Ascending aorta (tissue), 2 donors: ENCODE results near the gene GIMD1. TPM values are rescaled to one million over a fixed set of nuclear protein-coding genes. Genes with fewer than 3 reads are reported as not detected.

Experiments
- DNase-seq, 2 donors: peaks; one replicate each; pipeline ENCODE4 v3.0.0-alpha.2; 2019; ENCODE audit warnings: low spot score in 2 of 2
- H3K27ac ChIP-seq, 2 donors: fragments of 200-600 bp; sonication (generic); one replicate each; pipeline ENCODE4 v1.5.1; 2016 to 2017; ENCODE audit warnings: mild to moderate bottlenecking in 1 of 2
- H3K27me3 ChIP-seq: fragments of 200-600 bp; sonication (generic); one replicate; pipeline ENCODE4 v1.5.1; 2017
- H3K36me3 ChIP-seq, 2 donors: fragments of 200-600 bp; sonication (generic); one replicate each; pipeline ENCODE4 v1.5.1; 2016
- H3K4me1 ChIP-seq, 2 donors: fragments of 200-600 bp; sonication (generic); one replicate each; pipeline ENCODE4 v1.5.1; 2016 to 2017; ENCODE audit warnings: mild to moderate bottlenecking in 1 of 2
- H3K4me3 ChIP-seq, 2 donors: fragments of 200-600 bp; sonication (generic); one replicate each; pipeline ENCODE4 v1.5.1; 2016 to 2017; ENCODE audit warnings: mild to moderate bottlenecking in 1 of 2
- H3K9me3 ChIP-seq, 2 donors: fragments of 200-600 bp; sonication (generic); one replicate each; pipeline ENCODE4 v1.5.1; 2016
- CTCF ChIP-seq, 3 experiments: fragments of 200-600 bp in 2 of 3; fragments of 450-650 bp in 1 of 3; sonication (generic) in 2 of 3; IDR thresholded peaks; one replicate each; pipeline ENCODE4 v1.5.1; 2016 to 2019; ENCODE audit warnings: antibody characterized with exemption in 3 of 3, mild to moderate bottlenecking in 1 of 3, moderate library complexity in 1 of 3
- intact Hi-C: fragments of 100-400 bp; cut with DNase I; formaldehyde crosslinking; loops from one replicate; pipeline ENCODE4 v1.15.1; 2023
- total RNA-seq: library from RNA; depleted of rRNA; stranded (reverse); fragments of >200 nt; gene quantifications from one replicate; pipeline ENCODE4 v1.1.0, GENCODE V29; 2016

The GIMD1 gene
- total RNA-seq, 1 donor from 2014 or later = not detected

GRCh38 chr4:106339431-106339830 lies 29.1 kb downstream of the GIMD1 start:
- peaks cover 31 to 63% of the 10 kb centered on the region in 2 donors for H3K36me3 ChIP-seq

GRCh38 chr4:106338671-106339070 lies 29.9 kb downstream of the GIMD1 start:
- Histone ChIP-seq H3K4me3 (no peak overlapping the region), H3K9me3 (peaks cover 10 to 18% of the 10 kb centered on the region in 2 donors), H3K27ac (no peak overlapping the region), H3K36me3 (peaks cover 39 to 69% of the 10 kb centered on the region in 2 donors), H3K4me1 (no peaks in the 10 kb centered on the region), H3K27me3 (no peaks in the 10 kb centered on the region)
- DNase-seq = no peak
- TF ChIP-seq CTCF (IDR thresholded peaks at IDR 0.05) = no peak
- intact Hi-C loops = no loop called here

More at GRCh38 chr4:106339431-106339830, 29.1 kb downstream of the GIMD1 start:
- DNase-seq = no peak
- intact Hi-C loops = no loop called here
- Histone ChIP-seq H3K4me1 (peaks cover 0 to 2% of the 10 kb centered on the region in 2 donors), H3K4me3 (no peak overlapping the region), H3K27ac (no peak overlapping the region), H3K27me3 (no peaks in the 10 kb centered on the region), H3K9me3 (peaks cover 10 to 18% of the 10 kb centered on the region in 2 donors)
- TF ChIP-seq CTCF (IDR thresholded peaks at IDR 0.05) = no peak

- Histone ChIP-seq H3K4me3 (no peak overlapping the region), H3K4me1 (no peaks in the 10 kb centered on the region), H3K27me3 (no peaks in the 10 kb centered on the region), H3K27ac (no peak overlapping the region), H3K36me3 (peaks cover 45 to 76% of the 10 kb centered on the region in 2 donors), H3K9me3 (peaks cover 10 to 18% of the 10 kb centered on the region in 2 donors)
- intact Hi-C loops = no loop called here
- TF ChIP-seq CTCF (IDR thresholded peaks at IDR 0.05) = no peak
- no peak for DNase-seq
These were observed 30.7 kb downstream of the GIMD1 start for GRCh38 chr4:106337916-106338315.

- intact Hi-C loops = no loop called here
- Histone ChIP-seq H3K27ac (no peak overlapping the region), H3K4me1 (no peaks in the 10 kb centered on the region), H3K36me3 (peaks cover 55 to 88% of the 10 kb centered on the region in 2 donors), H3K4me3 (no peak overlapping the region), H3K27me3 (no peaks in the 10 kb centered on the region), H3K9me3 (peaks cover 10 to 18% of the 10 kb centered on the region in 2 donors)
- DNase-seq = no peak
- no peak for TF ChIP-seq CTCF (IDR thresholded peaks at IDR 0.05)
These were observed 32.0 kb downstream of the GIMD1 start for GRCh38 chr4:106336618-106337017.

- Histone ChIP-seq H3K4me1 (no peaks in the 10 kb centered on the region), H3K4me3 (no peak overlapping the region), H3K27me3 (no peaks in the 10 kb centered on the region), H3K36me3 (peaks cover 63 to 83% of the 10 kb centered on the region in 2 donors), H3K9me3 (peaks cover 0 to 9% of the 10 kb centered on the region in 2 donors), H3K27ac (no peak overlapping the region)
- TF ChIP-seq CTCF (IDR thresholded peaks at IDR 0.05) = no peak
- intact Hi-C loops = no loop called here
- DNase-seq = no peak
These were observed 33.7 kb downstream of the GIMD1 start for GRCh38 chr4:106334741-106335470.
